ENCODE data around the gene KCTD2.

- TF ChIP-seq POLR2A (IDR thresholded peaks at IDR 0.05): no peak
- TF ChIP-seq CTCF (IDR thresholded peaks at IDR 0.05): no peak
- no peak for TF ChIP-seq EP300 (IDR thresholded peaks at IDR 0.05)
Measured at GRCh38 chr17:75008373-75008772, 38.7 kb upstream of the KCTD2 start.
